ENCODE data around the gene PRDX6. TPM values are rescaled to one million over a fixed set of nuclear protein-coding genes. Genes with fewer than 3 reads are reported as not detected.

The PRDX6 gene
- total and polyA plus RNA-seq, 7 donors = 369 to 592 (median 529) TPM

- 29 to 48% (median 41%) methylated on average over 4 of the region's 4 CpGs for WGBS, 3 donors
- H3K9me3 ChIP-seq = no peaks in the 10 kb centered on the region
- ATAC-seq = no peak
- no peak overlapping the region for H3K4me3 ChIP-seq
- peaks cover 0 to 16% of the 10 kb centered on the region in 2 donors for H3K36me3 ChIP-seq (ENCODE audit: insufficient read depth in 1 of 2, low read depth in 1 of 2)
- H3K27me3 ChIP-seq (ENCODE audit: insufficient read depth in 3 of 3, low read length in 2 of 3) = no peaks in the 10 kb centered on the region
- TF ChIP-seq CTCF (IDR thresholded peaks at IDR 0.05) = no peak
- intact Hi-C loops (cut with DNase I) = no loop called here
- DNase-seq = no peak
- no peaks in the 10 kb centered on the region for H3K4me1 ChIP-seq
- no peak overlapping the region for H3K27ac ChIP-seq
These were observed 26.3 kb downstream of the PRDX6 start for GRCh38 chr1:173503391-173503790.

GRCh38 chr1:173504268-173504667, 27.1 kb downstream of the PRDX6 start:
- intact Hi-C loops (cut with DNase I) = no loop called here
- Histone ChIP-seq H3K4me1 (no peaks in the 10 kb centered on the region), H3K36me3 (ENCODE audit: insufficient read depth in 1 of 2, low read depth in 1 of 2) (peaks cover 0 to 16% of the 10 kb centered on the region in 2 donors), H3K27me3 (ENCODE audit: insufficient read depth in 3 of 3, low read length in 2 of 3) (no peaks in the 10 kb centered on the region), H3K9me3 (no peaks in the 10 kb centered on the region), H3K27ac (no peak overlapping the region), H3K4me3 (no peak overlapping the region)
- no peak for TF ChIP-seq CTCF (IDR thresholded peaks at IDR 0.05)
- no peak for DNase-seq
- no peak for ATAC-seq
- 89 to 95% (median 91%) methylated on average over 4 of the region's 4 CpGs for WGBS, 3 donors

- no peak for TF ChIP-seq CTCF (IDR thresholded peaks at IDR 0.05)
- Histone ChIP-seq H3K4me1 (no peaks in the 10 kb centered on the region), H3K9me3 (no peaks in the 10 kb centered on the region), H3K36me3 (ENCODE audit: insufficient read depth in 1 of 2, low read depth in 1 of 2) (peaks cover 0 to 5% of the 10 kb centered on the region in 2 donors), H3K4me3 (no peak overlapping the region), H3K27ac (no peak overlapping the region), H3K27me3 (ENCODE audit: insufficient read depth in 3 of 3, low read length in 2 of 3) (no peaks in the 10 kb centered on the region)
- no peak for ATAC-seq
- intact Hi-C loops (cut with DNase I) = no loop called here
- DNase-seq = no peak
These were observed 28.3 kb downstream of the PRDX6 start for GRCh38 chr1:173505391-173505790.

- no peaks in the 10 kb centered on the region for H3K9me3 ChIP-seq
- no peak for ATAC-seq
- no peak for TF ChIP-seq CTCF (IDR thresholded peaks at IDR 0.05)
- H3K27me3 ChIP-seq (ENCODE audit: insufficient read depth in 3 of 3, low read length in 2 of 3) = no peaks in the 10 kb centered on the region
- no peak overlapping the region for H3K4me3 ChIP-seq
- WGBS, 3 donors = 73 to 80% (median 77%) methylated on average over 6 of the region's 6 CpGs
- no peak for DNase-seq
- H3K36me3 ChIP-seq (ENCODE audit: insufficient read depth in 1 of 2, low read depth in 1 of 2) = no peaks in the 10 kb centered on the region
- no peak overlapping the region for H3K27ac ChIP-seq
- intact Hi-C loops (cut with DNase I) = no loop called here
- no peaks in the 10 kb centered on the region for H3K4me1 ChIP-seq
These were observed 29.3 kb downstream of the PRDX6 start for GRCh38 chr1:173506437-173506836.

GRCh38 chr1:173507205-173507846, 30.2 kb downstream of the PRDX6 start:
- intact Hi-C loops (cut with DNase I) = no loop called here

More at GRCh38 chr1:173507205-173507846, 30.2 kb downstream of the PRDX6 start:
- Histone ChIP-seq H3K27me3 (ENCODE audit: insufficient read depth in 3 of 3, low read length in 2 of 3) (no peaks in the 10 kb centered on the region), H3K9me3 (no peaks in the 10 kb centered on the region), H3K36me3 (ENCODE audit: insufficient read depth in 1 of 2, low read depth in 1 of 2) (no peaks in the 10 kb centered on the region), H3K4me3 (no peak overlapping the region), H3K27ac (no peak overlapping the region), H3K4me1 (no peaks in the 10 kb centered on the region)
- no peak for TF ChIP-seq CTCF (IDR thresholded peaks at IDR 0.05)
- ATAC-seq (no peak), DNase-seq (no peak)
- 71 to 73% (median 73%) methylated on average over 3 of the region's 3 CpGs for WGBS, 3 donors

All from psoas muscle (tissue), 8 donors.